Left cardiac atrium (tissue), 4 donors: ENCODE measurements around the gene SDK1. TPM values are rescaled to one million over a fixed set of nuclear protein-coding genes. Genes with fewer than 3 reads are reported as not detected.
A peak's percentile ranks its signal among the peaks of the same experiment; 100 is the strongest.

Experiments used
- ATAC-seq, 2 donors: fragments of 200-7000 bp; cut with Tn5 transposase; one replicate each; pipeline ENCODE4 v1.9.1; 2020; ENCODE audit warnings: mild to moderate bottlenecking in 2 of 2, moderate library complexity in 2 of 2
- DNase-seq: peaks from one replicate; pipeline ENCODE4 v3.0.0-alpha.2; 2020
- intact Hi-C, 2 donors: fragments of 100-400 bp; cut with DNase I; formaldehyde crosslinking; loops; one replicate each; pipeline versions ENCODE4 v1.14.1 to v1.15.1; 2022 to 2023
- total RNA-seq, 2 donors: library from RNA; stranded (reverse); fragmentation: NEBNext Ultra II Directional; extraction: Animal tissue kit (Norgen Biotek cat#: 25700); gene quantifications; one replicate each; pipeline ENCODE4 v1.2.1, GENCODE V29; 2021
- donor health status: DM: no; HTN: yes; CAD: no.
- donor health status: DM: no; HTN: yes; CAD: no; lungs with severe emphysema.
- donor health status: DM: yes; HTN: yes; CAD: no.
- donor health status: Dilated cardiomyopathy.

The SDK1 gene
- total RNA-seq, 2 donors from 2014 or later = 2.0 to 2.8 TPM

DNA sequence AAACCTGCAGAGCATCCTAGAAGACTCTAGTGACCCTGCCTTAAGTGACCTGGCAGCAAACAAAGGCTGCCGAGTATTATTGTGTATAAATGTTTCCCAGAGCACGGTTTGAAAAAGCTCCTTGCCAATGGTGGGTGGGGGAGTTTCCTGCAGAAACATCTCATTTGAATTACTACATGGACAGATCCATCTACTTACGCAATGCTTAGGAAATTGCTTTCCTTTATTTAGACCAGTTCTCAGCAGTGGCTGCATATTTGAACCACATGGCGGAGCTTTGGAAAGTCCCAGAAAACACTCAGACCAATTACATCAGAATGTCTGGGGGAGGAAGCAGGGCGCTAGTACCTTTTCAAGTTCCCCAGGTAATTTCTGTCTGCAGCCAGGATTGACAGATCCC, 560.9 kb downstream of the SDK1 start:
- ATAC-seq = peak; percentile 88 to 90
- DNase-seq = peak; percentile 34
- intact Hi-C loops = no loop called here

DNA sequence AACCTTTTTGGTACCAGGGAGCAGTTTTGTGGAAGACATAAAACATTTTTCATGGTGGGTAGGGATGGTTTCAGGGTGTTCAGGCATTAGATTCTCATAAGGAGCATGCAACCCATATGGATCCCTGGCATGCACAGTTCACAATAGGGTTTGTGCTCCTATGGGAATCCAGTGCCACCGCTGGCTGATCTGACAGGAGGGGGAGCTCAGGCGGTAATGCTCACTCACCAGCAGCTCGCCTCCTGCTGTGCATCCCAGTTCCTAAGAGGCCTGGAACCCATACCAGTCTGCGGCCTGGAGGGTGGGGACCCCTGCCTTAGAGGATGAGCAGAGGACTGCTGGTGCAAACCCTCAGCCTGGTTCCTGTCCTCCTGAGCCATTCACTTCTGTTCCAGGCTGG, 561.7 kb downstream of the SDK1 start:
- ATAC-seq (no peak), DNase-seq (no peak)
- intact Hi-C loops = no loop called here

GRCh38 chr7:3866277-3866676, 565.2 kb downstream of the SDK1 start:
- ATAC-seq (no peak), DNase-seq (no peak)
- intact Hi-C loops = no loop called here

GRCh38 chr7:3867863-3868262, 566.8 kb downstream of the SDK1 start:
- DNase-seq (no peak), ATAC-seq (peak in 1 of 2 donors; percentile 19)
- intact Hi-C loops = no loop called here

DNA sequence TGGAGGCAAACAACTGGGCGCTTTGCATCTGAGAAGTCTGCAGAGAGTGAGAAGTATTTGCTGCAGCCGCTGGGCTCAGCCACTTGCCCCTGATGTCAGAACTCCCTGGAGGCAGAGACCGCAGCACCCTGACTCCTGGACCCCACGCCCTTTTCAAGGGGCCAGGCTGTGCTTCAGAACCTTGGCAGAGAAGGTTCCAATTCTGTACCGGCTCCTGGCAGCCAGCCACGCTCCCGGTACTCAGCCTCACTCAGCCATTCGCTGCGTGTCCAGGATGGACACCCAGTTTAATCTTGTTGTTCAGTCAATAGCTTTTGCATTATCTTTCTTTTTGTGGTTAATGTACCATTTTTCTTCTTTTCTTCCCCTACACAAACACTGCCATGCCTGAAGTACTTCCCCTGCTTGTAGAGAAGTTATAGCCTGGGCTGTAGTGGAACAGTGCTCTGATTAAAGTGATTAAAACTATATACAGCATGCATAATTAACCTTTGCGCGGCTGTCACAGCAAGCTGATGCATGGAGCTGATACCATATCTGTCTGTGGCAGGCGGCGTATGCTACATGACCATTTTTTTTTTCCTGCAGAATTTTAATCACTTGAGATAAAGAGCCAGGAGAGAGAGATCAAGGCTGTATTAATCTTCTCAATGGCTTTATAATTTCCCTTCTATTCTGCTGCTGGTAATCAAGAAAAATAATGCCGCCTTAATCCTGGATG, 578.5 kb downstream of the SDK1 start:
- DNase-seq (peak; percentile 40), ATAC-seq (peak; percentile 17 to 53)
- intact Hi-C loops = no loop called here

DNA sequence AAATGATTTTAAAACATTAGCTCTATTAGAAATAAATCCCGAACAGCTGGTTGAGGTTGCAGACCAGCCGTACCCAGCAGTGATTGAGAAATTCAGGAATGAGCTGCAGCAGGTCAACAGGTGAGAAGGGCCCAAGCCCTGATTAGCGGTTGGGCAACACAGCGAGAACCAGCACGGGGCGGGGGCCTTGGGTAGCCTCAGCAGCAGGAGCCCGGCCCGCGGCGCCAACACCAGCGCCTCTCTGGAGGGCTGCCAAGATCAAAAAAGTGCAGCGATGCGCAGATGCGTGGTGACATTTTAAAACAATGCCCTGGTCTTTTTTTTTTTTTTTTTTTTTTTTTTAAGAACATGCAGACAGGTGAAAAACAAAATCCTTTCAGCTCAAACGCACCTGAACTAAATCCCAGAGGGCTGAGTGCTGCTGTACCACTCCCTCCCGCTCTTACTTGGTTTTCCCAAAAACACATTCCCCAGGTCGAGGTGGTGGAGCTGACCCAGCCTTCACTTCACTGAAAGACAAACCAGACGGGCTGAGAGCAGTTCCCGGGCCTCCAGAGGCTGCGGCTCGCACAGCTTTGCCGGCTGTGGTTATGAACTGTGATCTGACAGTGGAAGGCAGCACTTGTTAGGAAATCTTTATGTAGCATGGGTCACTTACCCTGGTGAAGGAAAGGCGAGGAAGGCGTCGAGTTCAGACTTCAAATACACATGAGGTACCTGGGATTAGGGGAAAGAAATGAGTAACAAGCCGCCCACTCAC, 579.4 kb downstream of the SDK1 start:
- ATAC-seq (no peak), DNase-seq (no peak)
- intact Hi-C loops = no loop called here

GRCh38 chr7:3882782-3883181, 581.7 kb downstream of the SDK1 start:
- intact Hi-C loops = no loop called here

DNA sequence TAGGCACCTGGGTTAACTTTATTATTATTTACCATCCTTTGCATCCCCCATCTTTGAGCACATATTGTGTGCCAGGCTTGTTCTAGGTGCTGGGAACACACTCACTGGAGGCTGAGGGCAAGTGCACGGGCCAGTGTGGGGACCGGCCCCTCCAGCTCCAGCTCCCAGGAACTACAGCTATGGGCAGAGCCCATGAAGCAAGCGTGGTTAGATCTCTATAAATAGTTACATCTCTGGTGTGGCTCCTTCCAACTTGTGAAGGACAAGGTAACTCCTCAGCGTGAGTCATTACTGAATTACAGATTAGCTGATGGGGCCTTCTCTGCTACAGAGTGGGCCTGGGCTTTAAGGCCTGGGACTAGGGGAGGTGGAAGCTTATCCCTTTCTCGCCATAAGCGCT, 583.5 kb downstream of the SDK1 start:
- DNase-seq (no peak), ATAC-seq (peak in 1 of 2 donors; percentile 81)
- intact Hi-C loops = no loop called here

More at GRCh38 chr7:3882782-3883181, 581.7 kb downstream of the SDK1 start:
- ATAC-seq (no peak), DNase-seq (no peak)

DNA sequence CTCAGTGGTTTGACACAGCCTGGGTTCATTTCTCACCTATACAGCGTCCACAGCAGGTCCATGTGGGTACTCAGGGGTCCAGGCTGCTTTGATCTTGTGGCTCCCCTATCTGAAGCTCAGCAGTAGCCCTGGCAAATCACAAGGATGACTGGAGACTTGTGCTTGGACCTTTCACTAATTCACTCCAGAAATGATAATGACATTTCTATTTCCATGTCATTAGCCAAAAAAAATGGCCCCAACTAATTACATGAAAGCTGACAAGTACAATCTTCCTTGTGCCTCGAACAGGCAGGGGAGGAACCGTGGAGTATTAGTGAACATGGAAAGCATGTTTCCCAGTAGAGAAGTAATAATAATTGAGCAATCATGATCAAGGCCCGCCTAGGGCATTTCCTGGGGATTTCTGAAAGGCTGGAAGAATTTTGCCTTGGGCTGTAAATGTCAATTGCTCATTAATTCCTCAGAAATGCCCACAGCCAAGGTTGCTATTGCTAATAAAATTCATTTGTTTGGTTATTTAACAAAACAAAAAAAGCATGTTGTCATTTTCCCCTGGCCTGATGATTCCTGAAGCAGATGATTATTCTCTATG, 586.1 kb downstream of the SDK1 start:
- intact Hi-C loops = no loop called here
- DNase-seq = no peak
- ATAC-seq = no peak

- ATAC-seq (no peak), DNase-seq (no peak)
- intact Hi-C loops = no loop called here
Observed at GRCh38 chr7:3888096-3888495, 587.0 kb downstream of the SDK1 start.

GRCh38 chr7:3892157-3892556, 591.1 kb downstream of the SDK1 start:
- ATAC-seq (no peak), DNase-seq (no peak)
- intact Hi-C loops = loop anchor here in 1 of 2 donors (10.0 kb wide), 2 partner anchors 577 to 1017 kb away; no protein-coding TSS in a partner anchor

DNA sequence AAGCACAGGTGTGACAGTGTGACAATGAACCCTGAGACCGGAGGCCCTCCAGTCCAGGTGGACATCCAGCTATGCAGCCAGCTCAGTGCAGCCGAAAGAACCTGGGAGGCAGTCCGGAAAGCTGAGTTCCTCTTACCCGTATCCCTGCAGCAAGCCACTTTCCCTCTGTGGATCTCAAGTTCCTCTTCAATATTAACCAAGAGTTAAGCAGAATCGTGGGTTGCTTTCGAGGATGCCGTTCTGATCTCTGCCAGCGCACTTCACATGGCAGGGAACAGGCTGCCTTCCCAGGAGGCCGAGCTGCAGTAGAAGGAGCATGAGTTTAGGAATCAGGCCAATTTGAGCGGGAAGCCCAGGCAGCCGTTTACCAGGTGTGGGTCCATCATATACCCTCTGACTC, 591.6 kb downstream of the SDK1 start:
- ATAC-seq = no peak
- DNase-seq = no peak
- intact Hi-C loops = loop anchor here in 1 of 2 donors (10.0 kb wide), 2 partner anchors 578 to 1018 kb away; no protein-coding TSS in a partner anchor

- no peak for DNase-seq
- ATAC-seq = no peak
- intact Hi-C loops = loop anchor here in 1 of 2 donors (10.0 kb wide), 2 partner anchors 578 to 1018 kb away; no protein-coding TSS in a partner anchor
Observed at GRCh38 chr7:3893151-3893788, 592.2 kb downstream of the SDK1 start.

DNA sequence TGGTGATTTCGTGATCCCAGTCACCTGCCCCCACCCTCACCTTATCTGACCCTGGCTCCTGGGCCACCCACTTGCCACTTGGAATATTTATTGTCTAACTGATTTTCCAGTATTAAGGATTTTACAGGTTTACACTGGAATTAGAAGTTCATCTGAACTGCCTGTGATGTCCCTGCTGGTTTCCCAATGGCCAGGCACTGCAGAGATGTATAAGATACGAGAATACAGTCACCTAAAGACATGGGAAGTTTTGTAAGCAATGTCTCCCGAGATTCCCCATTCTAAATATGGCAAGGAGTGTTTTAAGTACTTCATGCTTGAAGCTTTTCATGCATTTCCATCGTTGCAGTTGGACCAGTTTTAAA, 592.7 kb downstream of the SDK1 start:
- intact Hi-C loops = loop anchor here in 1 of 2 donors (10.0 kb wide), 2 partner anchors 579 to 1019 kb away; no protein-coding TSS in a partner anchor
- DNase-seq = no peak
- no peak for ATAC-seq

DNA sequence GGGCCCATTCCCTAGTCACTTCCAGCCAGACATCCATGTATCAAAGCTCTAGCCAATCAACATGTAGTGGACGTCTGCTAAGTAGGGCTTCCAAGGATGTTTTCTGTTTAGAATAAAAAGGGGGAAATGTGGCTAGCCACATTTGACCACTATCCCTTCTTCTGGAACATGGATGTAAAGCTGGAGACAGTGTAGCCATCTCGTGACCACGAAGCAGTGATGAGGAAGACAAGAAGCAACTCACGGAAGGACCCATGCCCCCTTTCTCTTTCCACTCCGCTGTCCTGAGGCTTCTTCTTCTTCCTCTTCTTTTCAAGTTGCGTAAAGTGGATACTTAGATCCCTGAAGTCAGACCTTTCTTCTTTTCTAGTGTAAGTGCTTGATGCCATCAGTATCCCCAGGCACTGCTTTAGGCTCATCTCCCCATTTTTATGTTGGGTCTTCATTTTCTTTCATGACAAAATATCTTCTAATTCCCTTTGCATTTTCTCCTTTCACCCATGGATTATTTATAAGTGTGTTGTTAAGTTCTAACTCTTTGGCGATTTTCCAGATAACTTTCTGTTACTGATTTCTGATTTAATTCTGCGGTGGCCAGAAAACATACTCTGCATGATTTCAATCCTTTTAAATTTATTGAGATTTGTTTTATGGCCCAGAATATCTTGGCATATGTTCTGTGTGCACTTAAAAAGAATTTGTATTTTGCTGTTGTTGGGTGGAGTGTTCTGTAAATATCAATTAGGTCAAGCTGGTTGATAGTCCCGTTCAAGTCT, 594.5 kb downstream of the SDK1 start:
- intact Hi-C loops = loop anchor here (5.0 to 10.0 kb wide), 4 partner anchors 581 to 1028 kb away; partner anchors contain the start of gene SDK1 (in 1 of the 2)
- no peak for ATAC-seq
- no peak for DNase-seq

GRCh38 chr7:3896169-3896765, 595.2 kb downstream of the SDK1 start:
- ATAC-seq (no peak), DNase-seq (no peak)
- intact Hi-C loops = loop anchor here (5.0 to 10.0 kb wide), 4 partner anchors 581 to 1029 kb away; partner anchors contain the start of gene SDK1 (in 1 of the 2)

DNA sequence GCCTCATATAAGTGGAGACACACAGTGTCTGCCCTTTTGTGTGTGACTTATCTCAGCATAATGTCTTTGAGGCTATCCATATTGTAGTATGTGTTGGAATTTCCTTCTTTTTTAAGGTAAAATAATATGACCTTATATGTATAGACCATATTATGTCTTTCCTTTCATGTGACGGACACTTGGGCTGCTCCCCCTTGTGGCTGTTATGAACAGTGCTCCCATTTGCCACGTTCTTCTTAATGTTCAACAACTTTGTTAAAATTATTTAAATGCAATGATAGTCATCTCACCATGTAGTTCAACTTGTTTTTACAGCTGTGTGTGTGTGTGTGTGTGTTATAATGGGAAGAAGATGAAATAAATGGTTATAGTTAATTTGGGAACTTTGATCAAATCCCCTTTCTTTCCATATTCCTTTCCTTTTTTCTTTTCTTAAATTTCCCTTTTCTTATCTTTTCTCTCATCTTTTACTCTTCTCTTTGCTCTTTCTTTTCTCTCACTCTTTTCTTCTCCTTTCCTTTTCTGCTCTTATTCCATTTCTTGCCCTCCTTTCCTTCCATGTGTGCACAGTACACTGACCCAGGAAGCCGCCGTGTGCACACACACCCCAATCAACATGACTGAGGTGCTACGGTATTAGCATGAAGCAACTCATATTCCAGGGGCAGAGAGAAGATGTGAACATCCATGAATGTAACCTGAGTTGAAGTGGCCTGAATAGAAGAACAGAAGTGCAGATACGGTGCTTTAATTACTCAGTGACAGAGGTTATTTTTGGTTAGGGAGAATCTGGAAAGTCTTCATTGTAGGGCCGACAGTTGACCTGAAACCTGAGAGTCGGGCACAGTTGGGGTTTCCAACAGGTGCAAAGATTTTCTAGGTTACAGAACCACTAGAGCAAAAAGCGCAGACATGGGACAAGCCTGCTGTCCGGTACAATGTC, 596.6 kb downstream of the SDK1 start:
- intact Hi-C loops = loop anchor here (5.0 to 10.0 kb wide), 4 partner anchors 583 to 1030 kb away; partner anchors contain the start of gene SDK1 (in 1 of the 2)
- DNase-seq (peak; percentile 32), ATAC-seq (peak in 1 of 2 donors; percentile 23)
